A172 (cell line): ENCODE data around the gene MED16. TPM values are rescaled to one million over a fixed set of nuclear protein-coding genes. Genes with fewer than 3 reads are reported as not detected.
"Not testable (repeated sequence)": the region's sequence is repeated elsewhere in the genome, so short reads cannot be mapped to it uniquely, and the experiment has no call there.

Experiments used
- DNase-seq: peaks from one replicate; pipeline ENCODE4 v3.0.0-alpha.2; 2015; ENCODE audit warnings: low spot score
- total RNA-seq: library from RNA; depleted of rRNA; stranded (reverse); fragments of >200 nt; shearing (Covaris generic); gene quantifications from 2 replicates; pipeline ENCODE4 v1.2.3, GENCODE V29; 2014

MED16 gene
- total RNA-seq, 1 experiment from 2014 or later = 15.2 TPM

DNA sequence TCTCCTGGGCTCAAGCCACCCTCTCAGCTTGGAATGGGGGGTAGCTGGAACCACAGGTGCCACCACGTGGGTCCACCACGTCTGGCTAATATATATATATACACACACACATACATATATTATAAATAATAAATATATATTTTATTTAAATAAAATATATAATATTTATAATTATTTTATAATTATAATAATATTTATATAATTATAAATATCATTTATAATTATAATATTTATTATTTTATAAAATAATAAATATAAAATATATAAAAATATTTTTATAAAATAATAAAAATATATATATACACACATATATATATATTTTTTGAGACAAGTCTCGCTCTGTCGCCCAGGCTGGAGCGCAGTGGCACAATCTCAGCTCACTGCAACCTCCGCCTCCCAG, 38.4 kb downstream of the MED16 start:
- DNase-seq = no peak

DNA sequence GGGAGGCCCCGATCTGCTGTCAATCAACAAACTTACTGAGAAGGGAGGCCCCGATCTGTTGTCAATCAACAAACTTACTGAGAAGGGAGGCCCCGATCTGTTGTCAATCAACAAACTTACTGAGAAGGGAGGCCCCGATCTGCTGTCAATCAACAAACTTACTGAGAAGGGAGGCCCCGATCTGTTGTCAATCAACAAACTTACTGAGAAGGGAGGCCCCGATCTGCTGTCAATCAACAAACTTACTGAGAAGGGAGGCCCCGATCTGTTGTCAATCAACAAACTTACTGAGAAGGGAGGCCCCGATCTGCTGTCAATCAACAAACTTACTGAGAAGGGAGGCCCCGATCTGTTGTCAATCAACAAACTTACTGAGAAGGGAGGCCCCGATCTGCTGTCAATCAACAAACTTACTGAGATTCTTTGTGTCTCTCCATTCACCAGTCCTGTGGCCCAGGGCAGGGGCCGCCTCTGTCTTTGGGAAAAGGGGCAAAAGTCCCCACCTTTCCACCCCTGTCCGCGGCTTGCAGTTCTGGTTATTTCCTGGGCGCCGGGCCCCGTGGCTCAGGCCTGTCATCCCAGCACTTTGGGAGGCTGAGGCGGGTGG, 39.3 kb downstream of the MED16 start:
- not testable (repeated sequence) for DNase-seq

DNA sequence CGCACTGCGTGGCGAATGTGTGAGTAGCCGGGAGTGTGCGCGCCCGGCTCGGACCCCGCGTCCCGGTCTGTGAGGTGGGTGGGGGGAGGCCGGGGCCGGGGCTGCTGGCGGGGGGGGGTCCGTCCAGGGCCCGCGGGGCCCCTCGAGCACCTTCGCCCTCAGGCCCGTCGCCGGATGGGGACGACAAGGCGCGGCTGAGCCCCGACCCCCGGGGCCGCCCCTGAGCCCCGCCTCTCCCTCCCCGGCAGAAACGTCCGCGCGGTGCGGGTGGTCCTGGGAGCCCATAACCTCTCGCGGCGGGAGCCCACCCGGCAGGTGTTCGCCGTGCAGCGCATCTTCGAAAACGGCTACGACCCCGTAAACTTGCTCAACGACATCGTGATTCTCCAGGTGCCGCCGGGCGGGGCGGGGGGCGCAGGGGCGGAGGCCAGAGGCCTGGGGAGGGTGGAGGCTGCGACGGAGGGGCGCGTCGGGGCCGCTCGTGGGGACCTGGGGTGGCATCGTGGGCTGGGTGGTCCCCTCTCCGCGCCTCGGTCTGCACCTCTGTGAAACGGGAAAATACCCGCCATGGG, 39.9 kb downstream of the MED16 start:
- DNase-seq = no peak

DNA sequence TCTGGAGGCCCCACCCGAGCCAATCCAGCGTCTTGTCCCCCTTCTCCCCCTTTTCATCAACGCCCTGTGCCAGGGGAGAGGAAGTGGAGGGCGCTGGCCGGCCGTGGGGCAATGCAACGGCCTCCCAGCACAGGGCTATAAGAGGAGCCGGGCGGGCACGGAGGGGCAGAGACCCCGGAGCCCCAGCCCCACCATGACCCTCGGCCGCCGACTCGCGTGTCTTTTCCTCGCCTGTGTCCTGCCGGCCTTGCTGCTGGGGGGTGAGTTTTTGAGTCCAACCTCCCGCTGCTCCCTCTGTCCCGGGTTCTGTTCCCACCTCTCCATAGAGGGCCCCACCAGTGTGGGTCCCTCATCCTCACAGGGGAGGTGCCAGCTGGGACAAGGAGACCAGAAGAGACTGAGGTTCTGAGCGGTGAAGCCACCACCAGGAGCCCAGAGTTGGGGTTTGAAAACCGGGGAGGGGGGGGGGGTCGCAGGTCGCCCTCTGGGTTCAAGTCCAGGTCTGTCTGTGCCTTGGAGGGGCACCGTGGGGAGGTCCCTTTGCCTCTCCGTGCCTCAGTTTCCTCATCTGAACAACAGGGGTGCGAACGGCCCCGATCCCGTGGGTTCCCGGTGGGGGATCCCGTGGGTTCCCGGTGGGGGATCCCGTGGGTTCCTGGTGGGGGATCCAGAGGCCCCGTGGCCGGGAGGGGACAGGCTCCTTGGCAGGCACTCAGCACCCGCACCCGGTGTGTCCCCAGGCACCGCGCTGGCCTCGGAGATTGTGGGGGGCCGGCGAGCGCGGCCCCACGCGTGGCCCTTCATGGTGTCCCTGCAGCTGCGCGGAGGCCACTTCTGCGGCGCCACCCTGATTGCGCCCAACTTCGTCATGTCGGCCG, 40.6 kb downstream of the MED16 start, which contains the start of gene ELANE:
Gene ELANE, plus strand, starts transcription at position 168 of the 878 bp plus-strand sequence. Its CDS starts 26 bp downstream, at position 194.
- DNase-seq = no peak

DNA sequence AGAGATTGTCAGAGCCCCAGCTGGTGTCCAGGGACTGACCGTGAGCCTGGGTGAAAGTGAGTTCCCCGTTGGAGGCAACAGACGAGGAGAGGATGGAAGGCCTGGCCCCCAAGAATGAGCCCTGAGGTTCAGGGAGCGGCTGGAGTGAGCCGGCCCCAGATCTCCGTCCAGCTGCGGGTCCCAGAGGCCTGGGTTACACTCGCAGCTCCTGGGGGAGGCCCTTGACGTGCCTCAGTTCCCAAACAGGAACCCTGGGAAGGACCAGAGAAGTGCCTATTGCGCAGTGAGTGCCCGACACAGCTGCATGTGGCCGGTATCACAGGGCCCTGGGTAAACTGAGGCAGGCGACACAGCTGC, 42.0 kb downstream of the MED16 start:
- no peak for DNase-seq

DNA sequence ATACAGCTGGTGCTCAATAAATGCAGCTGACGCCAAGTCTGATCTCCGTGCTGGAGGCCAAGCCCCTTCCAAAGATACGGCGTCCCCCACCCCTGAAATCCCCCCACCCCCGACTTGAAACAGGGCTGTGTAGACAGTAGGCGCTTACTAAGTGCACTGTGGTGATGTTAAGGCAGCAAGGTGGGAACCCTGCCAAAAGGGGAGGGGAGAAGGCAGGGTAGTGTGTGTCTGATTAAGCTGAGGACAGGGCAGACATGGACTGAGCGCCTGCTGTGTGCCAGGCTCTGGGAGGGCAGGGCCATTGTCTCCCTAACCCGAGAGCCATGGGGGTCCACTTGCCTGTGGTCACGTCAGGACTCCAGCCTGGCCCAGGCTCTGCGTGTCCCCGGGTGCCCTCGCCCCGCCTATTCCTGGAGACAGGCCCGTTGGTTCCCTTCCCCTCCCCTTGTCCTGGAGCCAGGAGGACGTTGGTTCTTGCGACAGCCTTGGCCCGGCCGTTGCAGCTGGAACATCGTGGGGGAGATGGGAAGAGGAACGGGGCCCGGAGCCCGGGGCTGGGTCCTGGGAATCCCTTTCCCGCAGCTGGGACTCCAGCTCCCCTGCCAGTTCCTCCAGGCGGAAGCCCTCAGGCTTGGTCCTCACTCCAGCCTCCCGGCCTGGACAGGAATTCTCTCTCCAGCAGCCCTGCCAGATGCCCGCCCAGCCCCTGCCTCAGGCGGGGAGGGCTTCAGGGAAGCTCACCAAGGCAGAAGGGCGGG, 42.6 kb downstream of the MED16 start:
- peak; percentile 88 for DNase-seq

DNA sequence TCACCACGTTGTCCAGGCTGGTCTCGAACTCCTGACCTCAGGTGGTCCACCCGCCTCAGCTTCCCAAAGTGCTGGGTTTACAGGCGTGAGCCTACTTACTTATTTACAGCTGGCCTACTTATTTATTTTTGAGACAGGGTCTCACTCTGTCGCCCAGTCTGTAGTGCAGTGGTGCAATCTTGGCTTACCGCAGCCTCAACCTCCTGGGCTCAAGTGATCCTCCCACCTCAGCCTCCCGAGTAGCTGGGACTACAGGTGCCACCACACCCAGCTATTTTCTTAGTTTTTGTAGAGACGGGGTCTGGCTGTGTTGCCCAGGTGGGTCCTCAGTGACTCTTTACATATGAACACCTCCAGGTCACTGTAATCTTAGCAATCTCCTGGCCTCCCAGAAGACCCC, 43.8 kb downstream of the MED16 start:
- not testable (repeated sequence) for DNase-seq

DNA sequence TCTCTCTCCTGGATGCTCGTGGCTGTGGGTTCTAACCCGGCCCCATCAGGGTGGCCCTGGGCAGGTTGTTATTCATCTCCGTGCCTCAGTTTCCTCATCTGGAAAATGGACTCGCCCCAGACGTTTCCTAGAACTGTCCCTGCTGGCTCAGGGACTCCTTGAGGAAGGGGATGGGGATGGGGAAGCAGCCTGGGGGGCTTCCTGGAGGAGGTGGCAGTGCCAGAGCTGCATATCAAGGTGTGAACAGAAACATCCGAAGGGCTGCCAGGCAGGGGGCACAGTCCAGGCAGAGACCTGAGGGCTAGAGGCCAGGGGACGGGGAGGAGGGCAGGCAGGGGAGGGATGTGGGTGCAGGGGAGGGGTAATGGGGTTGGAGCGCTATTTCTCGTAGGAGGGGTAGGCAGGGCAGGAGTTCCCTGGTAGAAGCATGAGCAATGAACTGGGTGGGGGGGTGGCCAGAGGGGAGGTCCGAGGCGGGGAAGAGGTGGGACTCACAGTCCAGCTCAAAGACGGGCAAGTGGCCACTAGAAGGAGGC, 44.5 kb downstream of the MED16 start:
- no peak for DNase-seq

DNA sequence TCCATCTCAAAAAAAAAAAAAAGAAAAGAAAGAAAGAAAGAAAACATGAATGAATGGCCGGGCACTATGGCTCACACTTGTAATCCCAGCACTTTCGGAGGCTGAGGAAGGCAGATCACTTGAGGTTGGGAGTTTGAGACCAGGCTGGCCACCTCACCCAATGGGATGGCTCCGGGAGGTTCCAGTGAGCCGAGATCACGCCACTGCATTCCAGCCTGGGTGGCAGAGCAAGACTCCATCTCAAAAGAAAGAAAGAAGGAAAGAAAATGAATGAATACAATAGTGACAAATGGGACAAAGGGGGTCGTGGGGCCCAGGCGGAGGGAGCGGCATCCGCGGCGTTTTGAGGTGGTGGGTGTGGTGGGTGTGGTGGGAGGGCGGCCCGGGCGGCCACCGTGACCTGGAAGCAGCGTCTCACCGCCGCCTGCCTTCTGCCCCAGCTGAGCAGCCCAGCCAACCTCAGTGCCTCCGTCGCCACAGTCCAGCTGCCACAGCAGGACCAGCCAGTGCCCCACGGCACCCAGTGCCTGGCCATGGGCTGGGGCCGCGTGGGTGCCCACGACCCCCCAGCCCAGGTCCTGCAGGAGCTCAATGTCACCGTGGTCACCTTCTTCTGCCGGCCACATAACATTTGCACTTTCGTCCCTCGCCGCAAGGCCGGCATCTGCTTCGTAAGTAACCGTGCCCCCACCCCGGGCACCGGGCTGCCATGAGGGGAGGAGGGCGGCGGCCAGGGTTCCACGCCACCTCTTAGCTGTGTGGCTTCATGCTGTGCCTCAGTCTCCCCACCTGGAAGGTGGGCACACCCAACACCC, 47.1 kb downstream of the MED16 start:
- DNase-seq = no peak

DNA sequence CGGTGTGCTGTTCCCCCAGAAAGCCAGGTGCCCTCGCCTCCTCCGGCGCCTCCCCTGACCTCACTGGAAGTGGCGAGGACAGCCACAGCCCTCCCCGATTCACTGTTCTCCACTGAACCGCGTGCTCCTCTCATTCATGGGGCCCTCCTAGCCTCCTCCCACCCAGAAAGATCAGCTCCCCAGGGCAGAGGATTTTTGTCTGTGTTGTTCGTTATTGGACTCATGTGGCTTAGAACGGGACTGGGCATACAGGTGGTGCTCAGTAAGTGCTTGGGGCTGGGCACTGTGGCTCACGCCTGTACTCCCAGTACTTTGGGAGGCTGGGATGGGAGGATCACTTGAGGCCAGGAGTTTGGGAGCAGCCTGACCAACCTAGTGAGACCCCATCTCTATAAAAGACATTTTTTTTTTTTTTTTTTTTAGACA, 48.4 kb downstream of the MED16 start:
- DNase-seq = no peak

DNA sequence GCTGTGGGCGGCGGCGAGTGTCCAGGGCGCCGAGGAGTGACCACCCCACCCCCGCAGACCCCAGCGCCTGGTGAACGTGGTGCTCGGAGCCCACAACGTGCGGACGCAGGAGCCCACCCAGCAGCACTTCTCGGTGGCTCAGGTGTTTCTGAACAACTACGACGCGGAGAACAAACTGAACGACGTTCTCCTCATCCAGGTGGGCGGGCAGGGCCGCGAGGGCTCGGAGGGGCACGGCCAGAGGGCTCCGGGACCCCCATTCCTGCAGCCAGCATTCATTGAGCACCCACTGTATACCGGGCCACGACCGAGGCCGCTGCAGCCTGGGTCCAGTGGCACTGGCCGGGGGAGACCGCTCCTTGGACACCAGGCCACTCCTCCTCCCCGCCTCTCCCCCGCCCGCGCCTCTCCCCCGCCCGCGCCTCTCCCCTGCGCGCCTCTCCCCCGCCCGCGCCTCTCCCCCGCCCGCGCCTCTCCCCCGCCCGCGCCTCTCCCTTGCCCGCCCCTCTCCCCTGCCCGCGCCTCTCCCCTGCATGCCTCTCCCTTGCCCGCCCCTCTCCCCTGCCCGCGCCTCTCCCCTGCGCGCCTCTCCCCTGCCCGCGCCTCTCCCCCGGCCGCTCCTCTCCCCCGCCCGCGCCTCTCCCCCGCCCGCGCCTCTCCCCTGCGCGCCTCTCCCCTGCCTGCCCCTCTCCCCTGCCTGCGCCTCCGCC, 49.0 kb downstream of the MED16 start:
- no peak for DNase-seq

DNA sequence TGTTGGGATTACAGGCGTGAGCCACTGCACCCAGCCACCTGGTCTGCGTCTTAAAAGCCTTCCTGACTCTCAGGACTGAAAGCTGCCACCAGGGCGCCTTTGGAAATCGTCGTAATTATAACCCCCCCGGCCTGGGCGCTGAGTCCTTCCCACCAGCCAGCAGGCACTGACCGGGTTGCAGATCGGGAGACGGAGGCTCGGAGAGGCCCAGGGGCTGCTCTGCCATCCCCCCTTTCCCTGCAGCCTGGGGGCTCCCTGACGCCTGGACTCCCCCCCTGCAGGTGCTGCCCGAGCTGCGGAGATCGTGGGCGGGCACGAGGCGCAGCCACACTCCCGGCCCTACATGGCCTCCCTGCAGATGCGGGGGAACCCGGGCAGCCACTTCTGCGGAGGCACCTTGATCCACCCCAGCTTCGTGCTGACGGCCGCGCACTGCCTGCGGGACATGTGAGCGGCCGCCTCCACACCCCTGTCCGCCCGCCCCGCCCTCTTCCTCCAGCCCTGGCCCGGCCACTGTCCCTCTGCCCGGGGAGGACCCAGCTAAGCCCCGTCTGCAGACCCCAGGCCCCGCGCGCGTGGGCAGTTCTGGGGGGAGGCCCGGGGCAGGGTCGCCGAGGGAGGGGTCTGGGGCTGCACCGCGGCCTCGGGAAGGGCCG, 49.7 kb downstream of the MED16 start:
- DNase-seq = no peak

DNA sequence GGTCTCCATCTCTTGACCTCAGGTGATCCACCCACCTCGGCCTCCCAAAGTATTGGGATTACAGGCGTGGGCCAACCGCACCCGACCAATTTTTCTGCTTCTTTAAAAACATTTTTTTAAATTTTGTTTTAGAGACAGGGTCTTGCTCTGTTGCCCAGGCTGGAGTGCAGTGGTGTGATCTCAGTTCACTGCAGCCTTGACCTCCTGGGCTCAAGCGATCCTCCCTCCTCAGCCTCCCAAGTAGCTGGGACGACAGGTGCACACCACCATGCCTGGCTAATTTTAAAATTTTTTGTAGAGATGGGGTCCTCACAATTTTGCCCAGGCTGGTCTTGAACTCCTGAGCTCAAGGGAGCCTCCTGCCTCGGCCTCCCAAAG, 50.2 kb downstream of the MED16 start:
- DNase-seq = not testable (repeated sequence)

DNA sequence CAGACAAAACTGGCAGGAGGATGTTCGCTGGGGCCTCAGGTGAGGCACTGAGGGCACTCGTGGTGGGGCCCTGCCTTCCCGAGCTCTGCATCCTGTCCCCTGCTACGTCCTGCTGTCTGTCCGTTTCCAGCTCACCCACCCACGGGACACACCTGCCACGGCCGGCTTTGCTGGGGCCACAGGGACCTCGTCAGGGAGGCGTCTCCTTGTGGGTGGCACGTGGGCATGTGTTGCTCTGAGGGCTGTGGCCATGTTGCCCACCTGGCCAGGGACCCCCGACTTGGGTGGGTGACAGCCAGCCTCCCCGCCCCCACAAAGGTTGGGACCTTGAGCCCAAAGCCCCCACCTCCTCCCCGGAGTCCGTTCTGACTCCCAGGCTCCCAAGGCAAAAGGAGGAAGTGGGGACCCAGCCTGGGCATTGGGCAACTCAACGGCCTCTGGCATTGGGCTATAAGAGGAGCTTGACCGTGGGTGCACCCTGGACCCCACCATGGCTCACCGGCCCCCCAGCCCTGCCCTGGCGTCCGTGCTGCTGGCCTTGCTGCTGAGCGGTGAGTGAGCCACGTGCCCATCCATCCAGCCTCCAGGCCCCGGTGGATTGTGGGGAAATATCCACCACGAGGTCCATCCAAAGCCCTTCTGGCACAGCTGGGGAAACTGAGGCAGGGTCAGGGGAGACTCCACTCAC, 52.3 kb downstream of the MED16 start, which contains the start of gene PRTN3:
Gene PRTN3, plus strand, starts transcription at position 481 of the 688 bp plus-strand sequence. Its CDS starts 10 bp downstream, at position 491.
- DNase-seq = no peak

DNA sequence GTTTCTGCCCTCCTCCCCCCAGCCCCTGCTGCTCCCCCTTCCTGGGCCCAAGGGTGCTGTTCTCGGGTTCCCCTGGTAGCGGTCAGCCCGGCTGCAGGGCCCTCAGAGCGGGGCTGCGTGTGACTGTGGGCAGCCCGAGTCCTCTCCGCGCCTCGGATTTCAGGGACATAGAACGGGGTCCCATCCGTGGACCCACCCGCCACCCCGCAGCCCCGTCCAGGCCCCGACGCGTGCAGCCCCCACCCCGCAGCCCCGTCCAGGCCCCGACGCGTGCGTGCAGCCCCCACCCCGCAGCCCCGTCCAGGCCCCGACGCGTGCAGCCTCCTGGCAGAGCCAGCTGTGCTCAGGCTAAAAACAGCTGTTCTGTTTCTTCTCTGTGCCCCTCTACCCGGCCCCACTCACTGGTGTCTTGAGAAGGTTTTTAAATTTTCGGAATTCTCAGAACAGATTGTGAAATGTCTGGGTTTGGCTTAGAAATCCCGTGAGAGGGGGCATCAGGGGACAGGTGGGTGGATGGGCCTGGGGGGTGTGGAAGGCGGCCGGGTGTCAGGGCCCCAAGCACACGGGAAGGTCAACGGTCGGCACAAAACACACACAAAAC, 57.7 kb downstream of the MED16 start:
- DNase-seq = no peak

DNA sequence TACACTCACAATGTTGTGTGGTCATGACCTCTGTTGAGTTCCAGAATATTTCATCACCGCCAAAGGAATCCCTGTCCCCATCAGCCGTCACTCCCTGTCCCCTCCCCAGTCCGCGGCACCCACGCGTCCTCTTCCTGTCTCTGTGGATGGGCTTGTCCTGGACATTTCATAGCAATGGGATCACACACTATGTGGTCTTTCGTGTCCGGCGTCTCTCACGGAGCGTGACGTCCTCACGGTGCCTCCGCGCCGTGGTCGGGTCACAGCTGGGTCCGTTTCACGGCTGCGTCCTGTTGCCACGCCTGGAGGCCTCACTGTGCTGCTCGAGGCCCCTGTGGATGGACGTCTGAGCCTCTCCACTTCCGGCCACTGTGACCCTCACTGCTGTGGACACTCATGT, 58.8 kb downstream of the MED16 start:
- no peak for DNase-seq

DNA sequence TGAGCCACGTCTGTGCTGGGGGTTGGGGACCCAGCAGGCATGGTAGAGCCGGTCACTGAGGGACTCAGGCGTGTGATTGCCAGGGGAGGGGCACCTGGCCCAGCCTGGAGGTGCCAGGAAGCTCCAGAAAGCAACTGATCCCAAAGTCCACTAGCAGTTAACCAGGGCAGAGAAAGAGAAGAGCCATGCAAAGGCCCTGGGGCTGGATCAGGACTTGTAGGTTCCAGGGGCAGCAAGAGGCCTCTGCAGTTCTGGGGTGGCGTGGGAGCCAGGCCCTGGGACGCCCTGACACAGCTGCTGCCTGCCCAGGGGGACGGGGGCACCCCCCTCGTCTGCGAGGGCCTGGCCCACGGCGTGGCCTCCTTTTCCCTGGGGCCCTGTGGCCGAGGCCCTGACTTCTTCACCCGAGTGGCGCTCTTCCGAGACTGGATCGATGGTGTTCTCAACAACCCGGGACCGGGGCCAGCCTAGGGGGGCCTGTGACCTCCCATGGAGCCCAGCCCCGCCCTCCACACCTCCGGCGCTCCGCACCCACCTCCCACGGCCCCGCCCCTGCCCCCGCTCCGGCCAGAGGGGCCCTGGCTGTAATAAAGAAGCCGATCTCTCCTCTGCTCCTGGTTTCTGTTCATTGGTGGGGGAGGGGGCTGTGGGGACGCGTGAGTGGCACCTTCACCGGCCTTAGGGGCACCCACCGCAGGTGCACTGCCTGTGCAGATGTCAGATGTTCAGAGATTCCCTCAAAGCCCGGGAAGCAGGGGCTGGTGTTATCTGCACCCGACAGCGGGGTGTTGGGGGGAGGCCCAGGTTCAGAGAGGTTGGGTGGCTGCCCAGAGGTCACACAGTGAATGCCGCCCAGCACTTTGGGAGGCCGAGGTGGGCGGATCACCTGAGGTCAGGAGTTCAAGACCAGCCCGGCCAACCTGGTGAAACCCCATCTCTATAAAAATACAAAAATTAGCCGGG, 61.3 kb downstream of the MED16 start:
- no peak for DNase-seq
